HepG2 (cell line): ENCODE data around the gene ART3. TPM values are rescaled to one million over a fixed set of nuclear protein-coding genes. Genes with fewer than 3 reads are reported as not detected.

Source experiments
- CAMTA2 ChIP-seq: sonication (generic); formaldehyde crosslinking; IDR thresholded peaks from 2 replicates; pipeline ENCODE4 v1.4.0; 2020; ENCODE audit warnings: mild to moderate bottlenecking, missing genetic modification reagents, borderline replicate concordance
- E2F2 ChIP-seq: sonication (generic); formaldehyde crosslinking; IDR thresholded peaks from 2 replicates; pipeline ENCODE4 v1.4.0; 2020; ENCODE audit warnings: missing genetic modification reagents, borderline replicate concordance
- FOXJ3 ChIP-seq: sonication (generic); formaldehyde crosslinking; IDR thresholded peaks from 2 replicates; pipeline ENCODE4 v1.4.0; 2020; ENCODE audit warnings: missing genetic modification reagents, mild to moderate bottlenecking, borderline replicate concordance
- GTF3A ChIP-seq: sonication (generic); formaldehyde crosslinking; conservative IDR thresholded peaks from 2 replicates; pipeline ENCODE4 v1.4.0; 2020; ENCODE audit warnings: mild to moderate bottlenecking, missing genetic modification reagents
- HNRNPH1 ChIP-seq: fragments of 200-400 bp; formaldehyde crosslinking; optimal IDR thresholded peaks from 2 replicates; pipeline ENCODE3; 2017; ENCODE audit warnings: mild to moderate bottlenecking, low read depth, low read length
- JUN ChIP-seq: sonication (generic); formaldehyde crosslinking; IDR thresholded peaks from 2 replicates; pipeline ENCODE4 v1.4.0; 2020; ENCODE audit warnings: mild to moderate bottlenecking, missing genetic modification reagents
- MYPOP ChIP-seq: sonication (generic); formaldehyde crosslinking; IDR thresholded peaks from 2 replicates; pipeline ENCODE4 v1.8.1; 2023; ENCODE audit warnings: mild to moderate bottlenecking, moderate library complexity, missing genetic modification reagents
- NFE2L1 ChIP-seq: sonication (generic); formaldehyde crosslinking; IDR thresholded peaks from 2 replicates; pipeline ENCODE4 v1.4.0; 2020; ENCODE audit warnings: missing genetic modification reagents, mild to moderate bottlenecking, borderline replicate concordance
- NRL ChIP-seq: sonication (generic); formaldehyde crosslinking; IDR thresholded peaks from 2 replicates; pipeline ENCODE4 v1.5.0; 2020; ENCODE audit warnings: missing genetic modification reagents, mild to moderate bottlenecking, moderate library complexity, borderline replicate concordance
- RFX1 ChIP-seq: fragments of 450-650 bp; IDR thresholded peaks from 2 replicates; pipeline ENCODE4 v1.6.1; 2017
- SMC3 ChIP-seq: IDR thresholded peaks from 2 replicates; pipeline ENCODE4 v1.6.1; 2011; ENCODE audit warnings: low read length, improper control_type of control experiment
- TOE1 ChIP-seq: sonication (generic); formaldehyde crosslinking; IDR thresholded peaks from 2 replicates; pipeline ENCODE4 v1.4.0; 2020; ENCODE audit warnings: mild to moderate bottlenecking, missing genetic modification reagents
- WIZ ChIP-seq: sonication (generic); formaldehyde crosslinking; IDR thresholded peaks from 2 replicates; pipeline ENCODE4 v1.5.1; 2020; ENCODE audit warnings: mild to moderate bottlenecking, missing genetic modification reagents
- XRCC5 ChIP-seq: fragments of 200-400 bp; formaldehyde crosslinking; optimal IDR thresholded peaks from 2 replicates; pipeline ENCODE3; 2017; ENCODE audit warnings: mild to moderate bottlenecking, low read length
- ZFP36 ChIP-seq: fragments of 150-350 bp; IDR thresholded peaks from 2 replicates; pipeline ENCODE4 v1.6.1; 2018; ENCODE audit warnings: borderline replicate concordance, low read length, low read depth; ENCODE audit not compliant: partially characterized antibody
- ZKSCAN5 ChIP-seq: sonication (generic); formaldehyde crosslinking; IDR thresholded peaks from 2 replicates; pipeline ENCODE4 v1.5.1; 2020; ENCODE audit warnings: mild to moderate bottlenecking, missing genetic modification reagents
- ZNF331 ChIP-seq: sonication (generic); formaldehyde crosslinking; IDR thresholded peaks from 2 replicates; pipeline ENCODE4 v1.4.0; 2020; ENCODE audit warnings: missing genetic modification reagents
- ZNF432 ChIP-seq: sonication (generic); formaldehyde crosslinking; IDR thresholded peaks from 2 replicates; pipeline ENCODE4 v1.5.0; 2020; ENCODE audit warnings: missing genetic modification reagents, mild to moderate bottlenecking, borderline replicate concordance
- ZNF510 ChIP-seq: sonication (generic); formaldehyde crosslinking; IDR thresholded peaks from 2 replicates; pipeline ENCODE4 v1.4.0; 2020; ENCODE audit warnings: low read depth, mild to moderate bottlenecking, missing genetic modification reagents
- ZNF605 ChIP-seq: sonication (generic); formaldehyde crosslinking; IDR thresholded peaks from 2 replicates; pipeline ENCODE4 v1.8.0; 2022; ENCODE audit warnings: mild to moderate bottlenecking, missing genetic modification reagents
- ZNF614 ChIP-seq: IDR thresholded peaks from 2 replicates; pipeline ENCODE4 v1.6.1; 2018; ENCODE audit warnings: missing biosample characterization, missing genetic modification reagents, inconsistent platforms, borderline replicate concordance
- ZNF615 ChIP-seq: sonication (generic); formaldehyde crosslinking; IDR thresholded peaks from 2 replicates; pipeline ENCODE4 v1.5.0; 2020; ENCODE audit warnings: mild to moderate bottlenecking, missing genetic modification reagents, borderline replicate concordance
- ZNF691 ChIP-seq: sonication (generic); formaldehyde crosslinking; IDR thresholded peaks from 2 replicates; pipeline ENCODE4 v1.4.0; 2020; ENCODE audit warnings: missing genetic modification reagents, low read depth, mild to moderate bottlenecking, borderline replicate concordance
- ZNF788 ChIP-seq: sonication (generic); formaldehyde crosslinking; IDR thresholded peaks from 2 replicates; pipeline ENCODE4 v1.5.0; 2020; ENCODE audit warnings: mild to moderate bottlenecking, missing genetic modification reagents, borderline replicate concordance
- polyA plus RNA-seq, 8 experiments: library from polyadenylated mRNA; depleted of rRNA in 3 of 8; stranded (reverse) in 7 of 8; unstranded in 1 of 8; fragments of >200 nt; fragmentation: Illumina TruSeq in 4 of 8; extraction: Trizol in 4 of 8; gene quantifications; 2 replicates each; pipeline versions ENCODE4 v1.2.1 to v1.2.3, GENCODE V29; 2011 to 2016; ENCODE audit warnings: low read depth in 4 of 8, missing spikeins in 1 of 8, mixed read lengths in 1 of 8; ENCODE audit not compliant: insufficient read depth in 1 of 8
- total RNA-seq, 5 experiments: library from RNA; depleted of rRNA; stranded (reverse); fragments of >200 nt; fragmentation: Illumina TruSeq; extraction: Trizol; gene quantifications; 2 replicates each; pipeline ENCODE4 v1.2.3, GENCODE V29; 2016; ENCODE audit warnings: low read depth in 1 of 5
- TF ChIP-seq, protein P1 (sequence below): sonication (generic); formaldehyde crosslinking; IDR thresholded peaks from 2 replicates; pipeline ENCODE4 v1.5.0; 2020; ENCODE audit warnings: mild to moderate bottlenecking, missing genetic modification reagents

ART3 gene
- total and polyA plus RNA-seq, 2 of the 13 experiments (the other 11 are each of a cell fraction or from before 2014, with no cell fraction given) = not detected

DNA sequence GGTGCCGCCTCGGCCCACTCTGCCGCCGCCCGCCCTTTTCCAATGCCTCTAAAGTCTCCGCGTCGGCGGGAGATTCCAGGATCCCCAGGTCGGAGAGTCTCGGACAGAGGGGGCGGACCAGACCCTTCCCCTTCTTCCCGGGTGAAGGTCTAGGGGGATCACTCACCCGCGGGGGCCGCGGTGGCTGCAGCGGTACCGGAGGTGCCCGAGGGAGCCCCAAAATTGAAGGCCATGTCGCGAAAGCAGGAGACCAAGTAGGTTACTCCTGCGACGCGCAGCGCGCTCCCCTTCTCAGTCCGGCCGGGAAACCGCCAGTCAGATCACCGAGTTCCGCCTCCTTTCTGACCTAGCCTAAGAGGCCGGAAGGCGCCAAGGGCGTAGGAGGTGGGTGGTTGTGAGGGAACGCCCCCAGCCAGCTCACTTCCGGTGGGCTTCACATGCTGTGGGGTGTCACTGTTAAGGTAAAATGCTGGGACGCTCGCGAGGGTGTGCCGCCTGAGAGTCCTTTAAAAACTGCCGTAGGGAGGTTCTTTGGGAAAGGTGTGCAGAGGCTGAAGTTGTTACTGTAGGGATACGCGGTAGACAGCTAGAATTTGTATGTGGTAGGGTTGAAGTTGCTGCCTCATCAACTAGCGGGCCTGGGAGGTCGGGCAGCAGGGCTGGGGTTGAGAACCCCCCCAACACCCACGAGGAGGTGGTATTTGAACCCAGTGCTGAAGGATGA lies 73.8 kb downstream of the ART3 start, which contains the start of gene NUP54 (continued):
- TF ChIP-seq FOXJ3 (CRISPR knock-in tag) (peak; percentile 63; the same call in 1 of the 2 replicates), ZNF605 (CRISPR knock-in tag) (peak; percentile 85), ZNF614 (peak; percentile 89), E2F2 (CRISPR knock-in tag) (no peak), TOE1 (CRISPR knock-in tag) (0 out of 2 replicates have a peak, but pooled peaks have one; percentile 64), HNRNPH1 (no peak), ZKSCAN5 (CRISPR knock-in tag) (no peak), ZNF510 (CRISPR knock-in tag) (no peak; the same call in 1 of the 2 replicates), ZNF691 (CRISPR knock-in tag) (peak; percentile 86), ZNF331 (CRISPR knock-in tag) (peak; percentile 95), RFX1 (no peak), ZNF432 (CRISPR knock-in tag) (no peak), CAMTA2 (CRISPR knock-in tag) (no peak), ZFP36 (no peak), WIZ (CRISPR knock-in tag) (peak; percentile 6; the same call in 1 of the 2 replicates), ZNF788 (CRISPR knock-in tag) (peak; percentile 98), SMC3 (no peak), NRL (CRISPR knock-in tag) (peak; percentile 86; the same call in 1 of the 2 replicates), ZNF615 (CRISPR knock-in tag) (peak; percentile 56; the same call in 1 of the 2 replicates), NFE2L1 (CRISPR knock-in tag) (no peak), GTF3A (CRISPR knock-in tag) (0 out of 2 replicates have a peak, but pooled peaks have one; percentile 50), JUN (CRISPR knock-in tag) (0 out of 2 replicates have a peak, but pooled peaks have one; percentile 58), MYPOP (CRISPR knock-in tag) (peak; percentile 90), XRCC5 (peak; percentile 98)
- TF ChIP-seq, protein P1, sequence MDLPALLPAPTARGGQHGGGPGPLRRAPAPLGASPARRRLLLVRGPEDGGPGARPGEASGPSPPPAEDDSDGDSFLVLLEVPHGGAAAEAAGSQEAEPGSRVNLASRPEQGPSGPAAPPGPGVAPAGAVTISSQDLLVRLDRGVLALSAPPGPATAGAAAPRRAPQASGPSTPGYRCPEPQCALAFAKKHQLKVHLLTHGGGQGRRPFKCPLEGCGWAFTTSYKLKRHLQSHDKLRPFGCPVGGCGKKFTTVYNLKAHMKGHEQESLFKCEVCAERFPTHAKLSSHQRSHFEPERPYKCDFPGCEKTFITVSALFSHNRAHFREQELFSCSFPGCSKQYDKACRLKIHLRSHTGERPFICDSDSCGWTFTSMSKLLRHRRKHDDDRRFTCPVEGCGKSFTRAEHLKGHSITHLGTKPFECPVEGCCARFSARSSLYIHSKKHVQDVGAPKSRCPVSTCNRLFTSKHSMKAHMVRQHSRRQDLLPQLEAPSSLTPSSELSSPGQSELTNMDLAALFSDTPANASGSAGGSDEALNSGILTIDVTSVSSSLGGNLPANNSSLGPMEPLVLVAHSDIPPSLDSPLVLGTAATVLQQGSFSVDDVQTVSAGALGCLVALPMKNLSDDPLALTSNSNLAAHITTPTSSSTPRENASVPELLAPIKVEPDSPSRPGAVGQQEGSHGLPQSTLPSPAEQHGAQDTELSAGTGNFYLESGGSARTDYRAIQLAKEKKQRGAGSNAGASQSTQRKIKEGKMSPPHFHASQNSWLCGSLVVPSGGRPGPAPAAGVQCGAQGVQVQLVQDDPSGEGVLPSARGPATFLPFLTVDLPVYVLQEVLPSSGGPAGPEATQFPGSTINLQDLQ (CRISPR knock-in tag) = no peak
